IMR-90 (cell line): Measurements from ENCODE around the gene ARL14EPL. TPM values are rescaled to one million over a fixed set of nuclear protein-coding genes. Genes with fewer than 3 reads are reported as not detected.
A peak's percentile ranks its signal among the peaks of the same experiment; 100 is the strongest.

Experiments
- ATAC-seq: fragments of 200-7000 bp; cut with Tn5 transposase; 2 replicates; pipeline ENCODE4 v1.9.1; 2020; ENCODE audit warnings: low read depth, mild to moderate bottlenecking, moderate library complexity
- BruUV-seq: library from RNA; stranded (reverse); fragments of 400-500 nt; replicated peaks from 2 replicates; lab custom pipeline; 2021; lab: Mats Ljungman, UMichigan
- CTCF ChIA-PET: fragments of 300-600 bp; formaldehyde crosslinking; extraction: SDS; loops from one replicate; lab custom pipeline; 2021; ENCODE audit warnings: antibody characterized with exemption; lab: Yijun Ruan, JAX
- POLR2A ChIA-PET: fragments of 300-600 bp; sonication (Branson Sonifier 250); formaldehyde crosslinking; loops from one replicate; lab custom pipeline; 2022; ENCODE audit warnings: antibody characterized with exemption; ENCODE audit not compliant: unreplicated experiment; lab: Charles Lee
- DNase-seq: peaks from one replicate; pipeline ENCODE4 v3.0.0; 2013
- H2AFZ ChIP-seq: replicated peaks from 2 replicates; pipeline ENCODE3; 2013; ENCODE audit warnings: low read length, mild to moderate bottlenecking; ENCODE audit not compliant: poor library complexity
- H2AK5ac ChIP-seq: 2 replicates; pipeline ENCODE4 v1.6.1; 2013; ENCODE audit warnings: low read depth, low read length, inconsistent platforms
- H2AK9ac ChIP-seq: replicated peaks from 2 replicates; pipeline ENCODE3; 2013; ENCODE audit warnings: mild to moderate bottlenecking, low read depth, low read length, moderate library complexity; ENCODE audit not compliant: poor library complexity
- H2BK120ac ChIP-seq: 2 replicates; pipeline ENCODE4 v1.6.1; 2013; ENCODE audit warnings: low read depth, low read length, inconsistent platforms
- H2BK15ac ChIP-seq: 3 replicates; pipeline ENCODE4 v1.6.1; 2013; ENCODE audit warnings: low read depth, low read length, inconsistent platforms
- H2BK20ac ChIP-seq: 2 replicates; pipeline ENCODE4 v1.6.1; 2013; ENCODE audit warnings: low read depth, mild to moderate bottlenecking, inconsistent platforms, low read length, moderate library complexity
- H2BK5ac ChIP-seq: 2 replicates; pipeline ENCODE4 v1.6.1; 2013; ENCODE audit warnings: mild to moderate bottlenecking, low read depth, low read length, inconsistent platforms; ENCODE audit not compliant: poor library complexity, severe bottlenecking
- H3K14ac ChIP-seq: replicated peaks from 2 replicates; pipeline ENCODE4 v1.6.1; 2013; ENCODE audit warnings: low read depth, low read length, inconsistent platforms
- H3K18ac ChIP-seq: 2 replicates; pipeline ENCODE4 v1.6.1; 2013; ENCODE audit warnings: low read depth, low read length, control low read depth
- H3K23ac ChIP-seq: 2 replicates; pipeline ENCODE4 v1.6.1; 2013; ENCODE audit warnings: low read depth, low read length, inconsistent platforms
- H3K27ac ChIP-seq: 2 replicates; pipeline ENCODE4 v1.5.1; 2013; ENCODE audit warnings: mild to moderate bottlenecking, control low read depth, low read length; ENCODE audit not compliant: insufficient read depth
- H3K27me3 ChIP-seq: 2 replicates; pipeline ENCODE4 v1.6.1; 2013; ENCODE audit warnings: low read length; ENCODE audit not compliant: control insufficient read depth, insufficient read depth
- H3K36me3 ChIP-seq: 2 replicates; pipeline ENCODE4 v1.6.1; 2013; ENCODE audit warnings: low read length, mixed read lengths; ENCODE audit not compliant: control insufficient read depth, insufficient read depth
- H3K4ac ChIP-seq: 2 replicates; pipeline ENCODE4 v1.6.1; 2013; ENCODE audit warnings: low read depth, low read length, inconsistent platforms
- H3K4me1 ChIP-seq: 2 replicates; pipeline ENCODE4 v1.6.1; 2013; ENCODE audit warnings: low read length, mixed read lengths; ENCODE audit not compliant: control insufficient read depth, insufficient read depth
- H3K4me2 ChIP-seq: 2 replicates; pipeline ENCODE4 v1.6.1; 2013; ENCODE audit warnings: low read depth, mild to moderate bottlenecking, control low read depth, low read length, moderate library complexity
- H3K4me3 ChIP-seq: 2 replicates; pipeline ENCODE4 v1.5.1; 2013; ENCODE audit warnings: low read depth, mild to moderate bottlenecking, control low read depth, low read length, moderate library complexity; ENCODE audit not compliant: insufficient read depth
- H3K56ac ChIP-seq: 2 replicates; pipeline ENCODE4 v1.6.1; 2013; ENCODE audit warnings: low read length, inconsistent platforms; ENCODE audit not compliant: insufficient read depth; ENCODE audit errors: extremely low read depth
- H3K79me1 ChIP-seq, 2 experiments: 2 replicates each; pipeline ENCODE4 v1.6.1; 2013; ENCODE audit warnings: low read length in 2 of 2, inconsistent platforms in 1 of 2, low read depth in 1 of 2
- H3K9ac ChIP-seq: 2 replicates; pipeline ENCODE4 v1.6.1; 2013; ENCODE audit warnings: low read depth, low read length, control low read depth
- H3K9me1 ChIP-seq: 2 replicates; pipeline ENCODE4 v1.6.1; 2013; ENCODE audit warnings: low read length, inconsistent platforms; ENCODE audit not compliant: insufficient read depth
- H3K9me3 ChIP-seq: 2 replicates; pipeline ENCODE4 v1.6.1; 2013; ENCODE audit warnings: low read length; ENCODE audit not compliant: control insufficient read depth, insufficient read depth
- H4K20me1 ChIP-seq: 2 replicates; pipeline ENCODE4 v1.6.1; 2013; ENCODE audit warnings: low read length, inconsistent platforms; ENCODE audit not compliant: insufficient read depth
- H4K5ac ChIP-seq: 2 replicates; pipeline ENCODE4 v1.6.1; 2013; ENCODE audit warnings: mild to moderate bottlenecking, low read depth, low read length, control low read depth
- H4K8ac ChIP-seq, 2 experiments: 2 replicates each; pipeline ENCODE4 v1.6.1; 2013; ENCODE audit warnings: low read depth in 2 of 2, low read length in 2 of 2, control low read depth in 1 of 2, inconsistent platforms in 1 of 2
- H4K91ac ChIP-seq: 2 replicates; pipeline ENCODE4 v1.6.1; 2013; ENCODE audit warnings: low read depth, low read length, inconsistent platforms; ENCODE audit not compliant: insufficient read depth
- CEBPB ChIP-seq: IDR thresholded peaks from 2 replicates; pipeline ENCODE4 v1.6.1; 2012; ENCODE audit warnings: low read depth, low read length, improper control_type of control experiment
- WGBS, 2 experiments: methylation state at CpG; one replicate each; pipeline versions ENCODE4 v1.1.5 to v1.1.7; 2013; ENCODE audit warnings: missing lambda C conversion rate in 2 of 2; ENCODE audit not compliant: insufficient read length in 1 of 2; ENCODE audit errors: extremely low coverage in 2 of 2; 5-methylcytosine and 5-hydroxymethylcytosine counted together
- dilution Hi-C: fragments of 300-500 bp; cut with HindIII; formaldehyde crosslinking; loops from one replicate; pipeline ENCODE4 v1.14.3; 2018; ENCODE audit warnings: low sequenced_read_pairs; ENCODE audit not compliant: unreplicated experiment
- in situ Hi-C: fragments of 300-500 bp; cut with MboI; formaldehyde crosslinking; loops from 3 replicates; pipeline ENCODE4 v1.14.3; 2019; ENCODE audit warnings: low sequenced_read_pairs, inconsistent platforms, mixed read lengths
- intact Hi-C: fragments of 100-400 bp; cut with micrococcal nuclease; formaldehyde crosslinking; loops from 2 replicates; pipeline ENCODE4 v1.10.0; 2022
- polyA plus RNA-seq, 3 experiments: library from polyadenylated mRNA; depleted of rRNA; stranded (reverse); fragments of >200 nt; gene quantifications; 2 replicates each; pipeline ENCODE4 v1.2.3, GENCODE V29; 2012; ENCODE audit warnings: low replicate concordance in 1 of 3
- total RNA-seq: library from RNA; depleted of rRNA; stranded (reverse); fragments of >200 nt; gene quantifications from 2 replicates; pipeline ENCODE4 v1.2.3, GENCODE V29; 2012
- TF ChIP-seq, protein P1 (sequence below): fragments of 150-350 bp; IDR thresholded peaks from 2 replicates; pipeline ENCODE4 v1.6.1; 2016; ENCODE audit warnings: low read depth, mild to moderate bottlenecking, low read length, moderate library complexity, borderline replicate concordance

The ARL14EPL gene
- total and polyA plus RNA-seq, 2 of the 4 experiments (the other 2 are of a cell fraction): not detected

GRCh38 chr5:116002116-116002906, 30.0 kb upstream of the ARL14EPL start:
- Histone ChIP-seq H3K56ac (no peak overlapping the region; the same call in 1 of the 2 replicates), H3K4me2 (no peak overlapping the region; the same call in 1 of the 2 replicates), H3K9me1 (no peaks in the 10 kb centered on the region), H3K14ac (peak overlapping the region; percentile 41), H2BK120ac (no peak overlapping the region), H2AK5ac (no peak overlapping the region; the same call in 1 of the 2 replicates), H2BK15ac (0 out of 3 replicates have a peak overlapping the region, but pooled peaks have one; percentile 17), H3K79me1 (no peaks in the 10 kb centered on the region), H3K4me1 (peaks cover 1% of the 10 kb centered on the region; the same call in 1 of the 2 replicates), H2BK20ac (no peak overlapping the region), H4K8ac (no peak overlapping the region), H3K36me3 (no peaks in the 10 kb centered on the region), H3K27me3 (no peaks in the 10 kb centered on the region), H3K4ac (no peak overlapping the region), H4K91ac (no peak overlapping the region), H2AK9ac (no peak overlapping the region), H3K9me3 (no peaks in the 10 kb centered on the region), H3K23ac (no peak overlapping the region; the same call in 1 of the 2 replicates), H3K4me3 (no peak overlapping the region), H4K5ac (no peak overlapping the region), H3K27ac (no peak overlapping the region), H2AFZ (no peak overlapping the region), H3K18ac (no peak overlapping the region; the same call in 1 of the 2 replicates), H2BK5ac (no peak overlapping the region), H4K20me1 (no peaks in the 10 kb centered on the region), H3K9ac (no peak overlapping the region)
- TF ChIP-seq, protein P1, sequence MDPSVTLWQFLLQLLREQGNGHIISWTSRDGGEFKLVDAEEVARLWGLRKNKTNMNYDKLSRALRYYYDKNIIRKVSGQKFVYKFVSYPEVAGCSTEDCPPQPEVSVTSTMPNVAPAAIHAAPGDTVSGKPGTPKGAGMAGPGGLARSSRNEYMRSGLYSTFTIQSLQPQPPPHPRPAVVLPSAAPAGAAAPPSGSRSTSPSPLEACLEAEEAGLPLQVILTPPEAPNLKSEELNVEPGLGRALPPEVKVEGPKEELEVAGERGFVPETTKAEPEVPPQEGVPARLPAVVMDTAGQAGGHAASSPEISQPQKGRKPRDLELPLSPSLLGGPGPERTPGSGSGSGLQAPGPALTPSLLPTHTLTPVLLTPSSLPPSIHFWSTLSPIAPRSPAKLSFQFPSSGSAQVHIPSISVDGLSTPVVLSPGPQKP: no peak
- peak; percentile 73 for TF ChIP-seq CEBPB
- intact Hi-C loops: no loop called here
- ATAC-seq (peak; percentile 77), DNase-seq (peak; percentile 61)
- ChIA-PET CTCF (interaction anchor here (0.6 kb wide), 1 partner anchor 244 kb away, joined by 4 read pairs; no protein-coding TSS in a partner anchor), POLR2A (no interaction called here)
- dilution Hi-C loops: no loop called here
- BruUV-seq: no TSS peak
- in situ Hi-C loops: no loop called here
- 86% methylated on average over 3 of the region's 6 CpGs; no CpG with 5 or more reads in 1 of the 2 experiments for whole genome bisulfite sequencing, 2 experiments
